Activated B cell treated with CpG ODN at 0.5 μM for 24 hours (primary cell): ENCODE data around the gene CYP2B6. TPM values are rescaled to one million over a fixed set of nuclear protein-coding genes. Genes with fewer than 3 reads are reported as not detected.
"Not testable (repeated sequence)": the region's sequence is repeated elsewhere in the genome, so short reads cannot be mapped to it uniquely, and the experiment has no call there.

Experiments
- ATAC-seq: fragments of 200-7000 bp; cut with Tn5 transposase; one replicate; pipeline ENCODE4 v1.10.0; 2021; ENCODE audit warnings: low read depth, mild to moderate bottlenecking, moderate library complexity
- CTCF ChIA-PET: fragments of 350-600 bp; sonication (Branson Sonifier 250); formaldehyde crosslinking; loops from one replicate; lab custom pipeline; 2021; ENCODE audit warnings: antibody characterized with exemption; lab: Charles Lee
- POLR2A ChIA-PET: fragments of 350-600 bp; sonication (Branson Sonifier 250); formaldehyde crosslinking; loops from one replicate; lab custom pipeline; 2021; ENCODE audit warnings: antibody characterized with exemption; lab: Charles Lee
- DNase-seq: peaks from one replicate; pipeline ENCODE4 v3.0.0; 2022
- H3K27ac Mint-ChIP-seq: one replicate; pipeline ENCODE4 v1.8.0; 2020; ENCODE audit warnings: mixed read lengths
- H3K27me3 Mint-ChIP-seq: one replicate; pipeline ENCODE4 v1.8.0; 2021; ENCODE audit warnings: mixed read lengths
- H3K36me3 Mint-ChIP-seq: one replicate; pipeline ENCODE4 v1.8.0; 2021; ENCODE audit warnings: low read depth, mixed read lengths
- H3K4me1 Mint-ChIP-seq: one replicate; pipeline ENCODE4 v1.8.0; 2021; ENCODE audit warnings: mixed read lengths
- H3K4me3 Mint-ChIP-seq: one replicate; pipeline ENCODE4 v1.8.0; 2020; ENCODE audit warnings: mild to moderate bottlenecking, mixed read lengths
- H3K9me3 Mint-ChIP-seq: one replicate; pipeline ENCODE4 v1.8.0; 2020; ENCODE audit warnings: mixed read lengths
- CTCF ChIP-seq: fragments of 200-600 bp; IDR thresholded peaks from one replicate; pipeline ENCODE4 v1.8.0; 2022; ENCODE audit warnings: antibody characterized with exemption, mild to moderate bottlenecking
- intact Hi-C: fragments of 100-400 bp; cut with micrococcal nuclease; formaldehyde crosslinking; loops from one replicate; pipeline ENCODE4 v1.15.1; 2024
- total RNA-seq: library from RNA; stranded (reverse); gene quantifications from 2 replicates; pipeline ENCODE4 v1.2.3, GENCODE V29; 2022

The CYP2B6 gene
- total RNA-seq, 1 donor from 2014 or later = not detected

- H3K4me1 Mint-ChIP-seq = no peaks in the 10 kb centered on the region
- intact Hi-C loops = no loop called here
- CTCF ChIA-PET = no interaction called here
- no peaks in the 10 kb centered on the region for H3K9me3 Mint-ChIP-seq
- no peak overlapping the region for H3K27ac Mint-ChIP-seq
- DNase-seq = no peak
- H3K36me3 Mint-ChIP-seq = no peaks in the 10 kb centered on the region
- ATAC-seq = no peak
- no peak overlapping the region for H3K4me3 Mint-ChIP-seq
- POLR2A ChIA-PET = no interaction called here
- TF ChIP-seq CTCF = no peak
- H3K27me3 Mint-ChIP-seq = peaks cover 23% of the 10 kb centered on the region
These were observed 8.4 kb upstream of the CYP2B6 start for GRCh38 chr19:40982594-40983101.

DNA sequence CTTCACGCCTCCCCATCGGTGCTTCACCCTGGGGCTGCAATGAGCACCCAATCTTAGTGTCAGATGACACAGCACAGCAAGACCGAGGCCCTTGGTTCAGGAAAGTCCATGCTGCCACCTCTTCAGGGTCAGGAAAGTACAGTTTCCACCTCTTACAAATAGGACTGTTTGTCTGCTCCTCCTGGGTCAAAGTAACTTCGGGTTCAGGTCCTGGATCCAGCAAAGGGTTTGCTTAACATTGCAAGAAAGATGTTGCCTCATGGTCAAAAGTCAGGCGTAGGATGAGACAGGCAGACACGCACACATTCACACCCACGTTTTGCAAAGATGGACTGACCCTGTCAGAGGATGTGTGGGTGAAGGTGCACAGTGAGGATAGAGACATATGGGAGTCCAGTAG is 1.6 kb upstream of the CYP2B6 start:
- intact Hi-C loops = no loop called here
- Mint-ChIP-seq H3K27ac (no peak overlapping the region), H3K36me3 (no peaks in the 10 kb centered on the region), H3K4me1 (no peaks in the 10 kb centered on the region), H3K27me3 (peaks cover 25% of the 10 kb centered on the region), H3K4me3 (no peak overlapping the region), H3K9me3 (peaks cover 7% of the 10 kb centered on the region)
- ATAC-seq (no peak), DNase-seq (no peak)
- TF ChIP-seq CTCF = no peak
- ChIA-PET CTCF (no interaction called here), POLR2A (no interaction called here)

- ChIA-PET CTCF (no interaction called here), POLR2A (no interaction called here)
- H3K27ac Mint-ChIP-seq = no peak overlapping the region
- no peak overlapping the region for H3K4me3 Mint-ChIP-seq
- no peaks in the 10 kb centered on the region for H3K9me3 Mint-ChIP-seq
- TF ChIP-seq CTCF = no peak
- no peaks in the 10 kb centered on the region for H3K4me1 Mint-ChIP-seq
- peaks cover 14% of the 10 kb centered on the region for H3K27me3 Mint-ChIP-seq
- ATAC-seq (no peak), DNase-seq (no peak)
- H3K36me3 Mint-ChIP-seq = no peaks in the 10 kb centered on the region
- intact Hi-C loops = no loop called here
These were observed 4.3 kb downstream of the CYP2B6 start for GRCh38 chr19:40995355-40995754.

DNA sequence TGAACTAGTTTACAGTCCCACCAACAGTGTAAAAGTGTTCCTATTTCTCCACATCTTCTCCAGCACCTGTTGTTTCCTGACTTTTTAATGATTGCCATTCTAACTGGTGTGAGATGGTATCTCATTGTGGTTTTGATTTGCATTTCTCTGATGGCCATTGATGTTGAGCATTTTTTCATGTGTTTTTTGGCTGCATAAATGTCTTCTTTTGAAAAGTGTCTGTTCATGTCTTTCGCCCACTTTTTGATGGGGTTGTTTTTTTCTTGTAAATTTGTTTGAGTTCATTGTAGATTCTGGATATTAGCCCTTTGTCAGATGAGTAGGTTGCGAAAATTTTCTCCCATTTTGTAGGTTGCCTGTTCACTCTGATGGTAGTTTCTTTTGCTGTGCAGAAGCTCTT is 7.9 kb downstream of the CYP2B6 start:
- H3K4me3 Mint-ChIP-seq, POLR2A ChIA-PET, H3K4me1 Mint-ChIP-seq, DNase-seq, CTCF ChIA-PET, H3K27ac Mint-ChIP-seq, intact Hi-C loops, H3K36me3 Mint-ChIP-seq, ATAC-seq, H3K9me3 Mint-ChIP-seq: not testable (repeated sequence)
- peaks cover 16% of the 10 kb centered on the region for H3K27me3 Mint-ChIP-seq

- Mint-ChIP-seq H3K27ac (no peak overlapping the region), H3K36me3 (no peaks in the 10 kb centered on the region), H3K4me3 (no peak overlapping the region), H3K27me3 (peaks cover 20% of the 10 kb centered on the region), H3K4me1 (no peaks in the 10 kb centered on the region), H3K9me3 (no peaks in the 10 kb centered on the region)
- no peak for TF ChIP-seq CTCF
- ATAC-seq = no peak
- CTCF ChIA-PET = no interaction called here
- POLR2A ChIA-PET = no interaction called here
- intact Hi-C loops = no loop called here
- DNase-seq = no peak
These were observed 9.2 kb downstream of the CYP2B6 start for GRCh38 chr19:41000310-41000737.
